Liver (tissue), 9 donors: Measurements from ENCODE around the gene EPSTI1. TPM values are rescaled to one million over a fixed set of nuclear protein-coding genes. Genes with fewer than 3 reads are reported as not detected.

Experiments
- DNase-seq: peaks from one replicate; pipeline ENCODE4 v3.0.0-alpha.2; 2017; ENCODE audit warnings: low spot score
- H3K27ac ChIP-seq, 2 donors: one replicate each; pipeline ENCODE4 v1.7.0; 2013; ENCODE audit warnings: inconsistent platforms in 2 of 2, low read length in 2 of 2, control low read depth in 1 of 2, low read depth in 1 of 2, mild to moderate bottlenecking in 1 of 2
- H3K27me3 ChIP-seq, 4 donors: one replicate each; pipeline versions ENCODE4 v1.6.1 to v1.7.0; 2013; ENCODE audit warnings: low read length in 3 of 4, inconsistent platforms in 1 of 4, mild to moderate bottlenecking in 1 of 4, moderate library complexity in 1 of 4; ENCODE audit not compliant: control insufficient read depth in 4 of 4, insufficient read depth in 4 of 4
- H3K36me3 ChIP-seq, 4 donors: one replicate each; pipeline versions ENCODE4 v1.6.1 to v1.7.0; 2013; ENCODE audit warnings: low read length in 3 of 4, mild to moderate bottlenecking in 3 of 4, low read depth in 1 of 4, moderate library complexity in 1 of 4; ENCODE audit not compliant: control insufficient read depth in 4 of 4, insufficient read depth in 3 of 4
- H3K4me1 ChIP-seq, 4 donors: one replicate each; pipeline versions ENCODE4 v1.6.1 to v1.7.0; 2013; ENCODE audit warnings: low read length in 3 of 4, mild to moderate bottlenecking in 3 of 4, moderate library complexity in 1 of 4; ENCODE audit not compliant: control insufficient read depth in 4 of 4, insufficient read depth in 4 of 4
- H3K4me3 ChIP-seq, 3 donors: one replicate each; pipeline versions ENCODE4 v1.6.1 to v1.7.0; 2013; ENCODE audit warnings: low read length in 3 of 3, control low read depth in 1 of 3, low read depth in 1 of 3, mild to moderate bottlenecking in 1 of 3
- H3K9ac ChIP-seq, 2 donors: one replicate each; pipeline ENCODE4 v1.7.0; 2013; ENCODE audit warnings: low read length in 2 of 2, mild to moderate bottlenecking in 2 of 2, moderate library complexity in 2 of 2, control low read depth in 1 of 2, low read depth in 1 of 2
- H3K9me3 ChIP-seq, 4 donors: one replicate each; pipeline versions ENCODE4 v1.6.1 to v1.7.0; 2013; ENCODE audit warnings: low read length in 3 of 4; ENCODE audit not compliant: control insufficient read depth in 4 of 4
- CTCF ChIP-seq: fragments of 150-350 bp; IDR thresholded peaks from 2 replicates; pipeline ENCODE4 v1.5.1; 2017; ENCODE audit warnings: improper control_type of control experiment, low read depth, low read length; ENCODE audit not compliant: missing input control
- EGR1 ChIP-seq, 2 donors: IDR thresholded peaks; 2 replicates each; pipeline ENCODE4 v1.6.1; 2016 to 2018; ENCODE audit warnings: antibody characterized with exemption in 2 of 2, low read depth in 2 of 2
- FOXA1 ChIP-seq: IDR thresholded peaks from 2 replicates; pipeline ENCODE4 v1.6.1; 2016; ENCODE audit warnings: antibody characterized with exemption
- FOXA2 ChIP-seq: IDR thresholded peaks from 2 replicates; pipeline ENCODE4 v1.6.1; 2016; ENCODE audit warnings: antibody characterized with exemption
- GABPA ChIP-seq, 2 donors: IDR thresholded peaks in 1 of 2; conservative IDR thresholded peaks in 1 of 2; 2 replicates each; pipeline ENCODE4 v1.6.1; 2016; ENCODE audit warnings: antibody characterized with exemption in 2 of 2, mild to moderate bottlenecking in 1 of 2, moderate library complexity in 1 of 2
- HNF4A ChIP-seq, 2 donors: conservative IDR thresholded peaks; 2 replicates each; pipeline ENCODE4 v1.6.1; 2016; ENCODE audit warnings: antibody characterized with exemption in 2 of 2, mild to moderate bottlenecking in 2 of 2
- HNF4G ChIP-seq: IDR thresholded peaks from 2 replicates; pipeline ENCODE4 v1.6.1; 2016; ENCODE audit warnings: antibody characterized with exemption
- JUND ChIP-seq, 2 donors: IDR thresholded peaks; 2 replicates each; pipeline ENCODE4 v1.6.1; 2016; ENCODE audit warnings: antibody characterized with exemption in 2 of 2
- NR2F2 ChIP-seq: IDR thresholded peaks from 2 replicates; pipeline ENCODE4 v1.6.1; 2016; ENCODE audit warnings: antibody characterized with exemption
- RAD21 ChIP-seq, 2 donors: IDR thresholded peaks; 2 replicates each; pipeline ENCODE4 v1.6.1; 2016; ENCODE audit warnings: antibody characterized with exemption in 2 of 2, mild to moderate bottlenecking in 2 of 2
- RXRA ChIP-seq, 2 donors: IDR thresholded peaks; 2 replicates each; pipeline ENCODE4 v1.6.1; 2017 to 2018; ENCODE audit warnings: antibody characterized with exemption in 2 of 2, mild to moderate bottlenecking in 1 of 2
- SP1 ChIP-seq: IDR thresholded peaks from 2 replicates; pipeline ENCODE4 v1.6.1; 2018; ENCODE audit warnings: antibody characterized with exemption, mild to moderate bottlenecking
- TAF1 ChIP-seq: conservative IDR thresholded peaks from 2 replicates; pipeline ENCODE4 v1.6.1; 2016; ENCODE audit warnings: antibody characterized with exemption, mild to moderate bottlenecking
- YY1 ChIP-seq: IDR thresholded peaks from 2 replicates; pipeline ENCODE4 v1.6.1; 2016; ENCODE audit warnings: antibody characterized with exemption, mild to moderate bottlenecking
- WGBS: extraction: QIAGEN DNeasy Blood & Tissue Kit; methylation state at CpG from one replicate; pipeline ENCODE4 v1.1.7; 2013; 5-methylcytosine and 5-hydroxymethylcytosine counted together
- polyA plus RNA-seq, 2 donors: library from polyadenylated mRNA; stranded (reverse) in 1 of 2; unstranded in 1 of 2; fragments of 200-250 nt in 1 of 2; fragments of >200 nt in 1 of 2; fragmentation: Nextera tagmentation in 1 of 2; extraction: Ambion mirVana in 1 of 2; gene quantifications; one replicate each; pipeline versions ENCODE4 v1.2.1 to v1.2.3, GENCODE V29; 2013 to 2015
- total RNA-seq, 2 donors: library from RNA; depleted of rRNA; stranded (reverse); fragments of >200 nt; gene quantifications; one replicate each; pipeline ENCODE4 v1.2.3, GENCODE V29; 2014
- TF ChIP-seq, protein P1 (sequence below): IDR thresholded peaks from 2 replicates; pipeline ENCODE4 v1.6.1; 2016; ENCODE audit warnings: antibody characterized with exemption
- TF ChIP-seq, protein P2 (sequence below): IDR thresholded peaks from 2 replicates; pipeline ENCODE4 v1.6.1; 2016; ENCODE audit warnings: antibody characterized with exemption
- TF ChIP-seq, protein P3 (sequence below): IDR thresholded peaks from 2 replicates; pipeline ENCODE4 v1.6.1; 2016; ENCODE audit warnings: antibody characterized with exemption, mild to moderate bottlenecking
- TF ChIP-seq, protein P4 (sequence below): IDR thresholded peaks from 2 replicates; pipeline ENCODE4 v1.6.1; 2016; ENCODE audit warnings: antibody characterized with exemption
- donor health status: healthy.
- donor health status: healthy.
- donor health status: healthy.
- donor health status: healthy.
- donor health status: healthy.

EPSTI1 gene
- total and polyA plus RNA-seq, 4 donors: 2.1 to 20.3 (median 4.2) TPM

DNA sequence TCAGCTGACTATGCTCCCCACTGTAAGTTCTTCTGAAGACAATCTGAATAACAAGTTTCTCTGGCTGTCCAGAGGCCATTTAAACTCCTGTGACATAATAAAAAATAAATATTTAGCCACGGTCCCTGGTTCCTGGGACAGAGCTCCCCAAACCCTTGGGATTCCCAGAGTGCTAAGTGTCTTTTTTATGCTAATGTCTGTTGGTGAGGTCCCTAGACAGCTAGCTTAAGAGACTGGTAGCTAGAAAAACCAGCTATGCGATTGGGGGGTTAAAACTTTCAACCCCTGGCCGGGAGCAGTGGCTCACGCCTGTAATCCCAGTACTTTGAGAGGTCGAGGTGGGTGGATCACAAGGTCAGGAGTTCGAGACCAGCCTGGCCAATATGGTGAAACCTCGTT lies 5.9 kb downstream of the EPSTI1 start:
- H3K9me3 ChIP-seq: no peaks in the 10 kb centered on the region
- no peak overlapping the region for H3K9ac ChIP-seq
- no peak overlapping the region for H3K4me3 ChIP-seq
- TF ChIP-seq NR2F2 (no peak), GABPA (IDR thresholded peaks at IDR 0.05 in 1 of 2, conservative IDR thresholded peaks at IDR 0.05 in 1 of 2) (no peak), RXRA (IDR thresholded peaks at IDR 0.05) (no peak), FOXA1 (no peak), JUND (IDR thresholded peaks at IDR 0.05) (no peak), TAF1 (no peak), FOXA2 (no peak), HNF4A (conservative IDR thresholded peaks at IDR 0.05) (no peak), YY1 (no peak)
- TF ChIP-seq, protein P1, sequence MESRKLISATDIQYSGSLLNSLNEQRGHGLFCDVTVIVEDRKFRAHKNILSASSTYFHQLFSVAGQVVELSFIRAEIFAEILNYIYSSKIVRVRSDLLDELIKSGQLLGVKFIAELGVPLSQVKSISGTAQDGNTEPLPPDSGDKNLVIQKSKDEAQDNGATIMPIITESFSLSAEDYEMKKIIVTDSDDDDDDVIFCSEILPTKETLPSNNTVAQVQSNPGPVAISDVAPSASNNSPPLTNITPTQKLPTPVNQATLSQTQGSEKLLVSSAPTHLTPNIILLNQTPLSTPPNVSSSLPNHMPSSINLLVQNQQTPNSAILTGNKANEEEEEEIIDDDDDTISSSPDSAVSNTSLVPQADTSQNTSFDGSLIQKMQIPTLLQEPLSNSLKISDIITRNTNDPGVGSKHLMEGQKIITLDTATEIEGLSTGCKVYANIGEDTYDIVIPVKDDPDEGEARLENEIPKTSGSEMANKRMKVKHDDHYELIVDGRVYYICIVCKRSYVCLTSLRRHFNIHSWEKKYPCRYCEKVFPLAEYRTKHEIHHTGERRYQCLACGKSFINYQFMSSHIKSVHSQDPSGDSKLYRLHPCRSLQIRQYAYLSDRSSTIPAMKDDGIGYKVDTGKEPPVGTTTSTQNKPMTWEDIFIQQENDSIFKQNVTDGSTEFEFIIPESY: no peak
- H3K27ac ChIP-seq: peak overlapping the region; percentile 38 to 70
- H3K36me3 ChIP-seq: no peaks in the 10 kb centered on the region
- peaks cover 7 to 21% (median 10%) of the 10 kb centered on the region in 4 donors for H3K4me1 ChIP-seq
- no peak for DNase-seq
- no peaks in the 10 kb centered on the region for H3K27me3 ChIP-seq
- WGBS: 71% methylated on average over 7 of the region's 7 CpGs

DNA sequence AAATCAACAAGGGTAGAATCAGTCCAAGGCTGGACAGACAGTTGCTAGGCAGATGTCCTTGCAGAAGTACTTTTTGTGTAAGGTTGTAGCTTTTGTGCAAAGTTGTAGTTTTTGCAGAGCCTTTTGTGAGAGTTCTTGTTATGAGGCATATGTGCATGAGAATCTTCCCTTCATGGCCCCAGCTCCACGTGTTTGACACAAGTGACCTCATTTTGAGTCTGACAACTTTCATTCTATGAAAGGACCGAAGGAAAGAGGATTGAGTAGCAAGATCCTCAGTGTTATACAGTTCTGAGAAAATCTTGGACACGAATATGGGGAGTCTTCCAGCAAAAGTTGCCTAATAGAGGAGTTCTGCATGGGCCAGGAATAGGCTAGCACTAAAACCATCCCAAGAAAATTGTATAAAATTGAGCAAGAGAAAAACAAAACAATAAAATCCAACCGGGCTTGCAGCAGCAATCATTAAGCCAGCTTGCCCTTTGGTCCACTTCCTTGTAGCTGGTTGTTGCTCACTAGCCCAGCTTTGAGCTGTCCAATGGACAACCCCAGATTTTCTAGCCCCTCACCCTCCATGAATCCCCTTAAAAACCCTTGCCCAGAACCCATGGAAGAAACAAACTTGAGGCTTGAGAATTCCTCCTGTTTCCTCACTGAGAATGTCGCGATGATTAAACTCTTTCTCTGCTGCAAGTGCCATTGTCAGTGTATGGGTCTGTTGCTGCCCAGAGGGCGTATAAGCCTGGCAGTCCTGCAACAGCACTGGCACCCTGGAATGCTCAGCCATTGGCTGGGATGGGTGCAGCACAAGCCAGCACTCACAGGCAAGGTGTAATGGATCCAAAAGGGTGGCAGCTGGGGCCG lies 6.5 kb downstream of the EPSTI1 start:
- Histone ChIP-seq H3K9ac (no peak overlapping the region), H3K4me1 (peaks cover 3 to 15% (median 8%) of the 10 kb centered on the region in 4 donors), H3K4me3 (peak overlapping the region in 1 of 3 donors; percentile 20), H3K27ac (peak overlapping the region; percentile 38 to 70), H3K27me3 (no peaks in the 10 kb centered on the region), H3K36me3 (no peaks in the 10 kb centered on the region), H3K9me3 (no peaks in the 10 kb centered on the region)
- WGBS: 33% methylated on average over 8 of the region's 8 CpGs
- TF ChIP-seq YY1: peak; percentile 87
- no peak for TF ChIP-seq TAF1
- TF ChIP-seq, protein P2, sequence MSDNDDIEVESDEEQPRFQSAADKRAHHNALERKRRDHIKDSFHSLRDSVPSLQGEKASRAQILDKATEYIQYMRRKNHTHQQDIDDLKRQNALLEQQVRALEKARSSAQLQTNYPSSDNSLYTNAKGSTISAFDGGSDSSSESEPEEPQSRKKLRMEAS: peak; percentile 40
- peak in 1 of 2 donors; percentile 25 for TF ChIP-seq JUND (IDR thresholded peaks at IDR 0.05)
- no peak for TF ChIP-seq GABPA (IDR thresholded peaks at IDR 0.05 in 1 of 2, conservative IDR thresholded peaks at IDR 0.05 in 1 of 2)
- no peak for TF ChIP-seq FOXA1
- TF ChIP-seq SP1: peak; percentile 95
- no peak for TF ChIP-seq FOXA2
- TF ChIP-seq, protein P3, sequence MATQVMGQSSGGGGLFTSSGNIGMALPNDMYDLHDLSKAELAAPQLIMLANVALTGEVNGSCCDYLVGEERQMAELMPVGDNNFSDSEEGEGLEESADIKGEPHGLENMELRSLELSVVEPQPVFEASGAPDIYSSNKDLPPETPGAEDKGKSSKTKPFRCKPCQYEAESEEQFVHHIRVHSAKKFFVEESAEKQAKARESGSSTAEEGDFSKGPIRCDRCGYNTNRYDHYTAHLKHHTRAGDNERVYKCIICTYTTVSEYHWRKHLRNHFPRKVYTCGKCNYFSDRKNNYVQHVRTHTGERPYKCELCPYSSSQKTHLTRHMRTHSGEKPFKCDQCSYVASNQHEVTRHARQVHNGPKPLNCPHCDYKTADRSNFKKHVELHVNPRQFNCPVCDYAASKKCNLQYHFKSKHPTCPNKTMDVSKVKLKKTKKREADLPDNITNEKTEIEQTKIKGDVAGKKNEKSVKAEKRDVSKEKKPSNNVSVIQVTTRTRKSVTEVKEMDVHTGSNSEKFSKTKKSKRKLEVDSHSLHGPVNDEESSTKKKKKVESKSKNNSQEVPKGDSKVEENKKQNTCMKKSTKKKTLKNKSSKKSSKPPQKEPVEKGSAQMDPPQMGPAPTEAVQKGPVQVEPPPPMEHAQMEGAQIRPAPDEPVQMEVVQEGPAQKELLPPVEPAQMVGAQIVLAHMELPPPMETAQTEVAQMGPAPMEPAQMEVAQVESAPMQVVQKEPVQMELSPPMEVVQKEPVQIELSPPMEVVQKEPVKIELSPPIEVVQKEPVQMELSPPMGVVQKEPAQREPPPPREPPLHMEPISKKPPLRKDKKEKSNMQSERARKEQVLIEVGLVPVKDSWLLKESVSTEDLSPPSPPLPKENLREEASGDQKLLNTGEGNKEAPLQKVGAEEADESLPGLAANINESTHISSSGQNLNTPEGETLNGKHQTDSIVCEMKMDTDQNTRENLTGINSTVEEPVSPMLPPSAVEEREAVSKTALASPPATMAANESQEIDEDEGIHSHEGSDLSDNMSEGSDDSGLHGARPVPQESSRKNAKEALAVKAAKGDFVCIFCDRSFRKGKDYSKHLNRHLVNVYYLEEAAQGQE: peak; percentile 72
- TF ChIP-seq, protein P4, sequence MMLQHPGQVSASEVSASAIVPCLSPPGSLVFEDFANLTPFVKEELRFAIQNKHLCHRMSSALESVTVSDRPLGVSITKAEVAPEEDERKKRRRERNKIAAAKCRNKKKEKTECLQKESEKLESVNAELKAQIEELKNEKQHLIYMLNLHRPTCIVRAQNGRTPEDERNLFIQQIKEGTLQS: no peak
- TF ChIP-seq RAD21 (IDR thresholded peaks at IDR 0.05): peak in 1 of 2 donors; percentile 21
- TF ChIP-seq RXRA (IDR thresholded peaks at IDR 0.05): peak; percentile 75 to 77
- TF ChIP-seq, protein P1: no peak
- TF ChIP-seq NR2F2: peak; percentile 21
- no peak for TF ChIP-seq EGR1 (IDR thresholded peaks at IDR 0.05; ENCODE audit: low read depth in 2 of 2)
- no peak for TF ChIP-seq CTCF
- no peak for TF ChIP-seq HNF4G
- peak; percentile 36 to 47 for TF ChIP-seq HNF4A (conservative IDR thresholded peaks at IDR 0.05)
- DNase-seq: no peak
